GM12892 (cell line): ENCODE measurements around the gene SLCO2A1.

Experiments used
- DNase-seq: peaks from one replicate; pipeline ENCODE4 v3.0.0; 2011; ENCODE audit not compliant: insufficient read length
- FAIRE-seq: peaks from 2 replicates; lab custom pipeline; 2011; peaks lifted over from hg19 to GRCh38; lab: Jason Lieb, UNC
- POLR2A ChIP-seq: IDR thresholded peaks from 2 replicates; pipeline ENCODE4 v1.6.1; 2011; ENCODE audit warnings: low read depth, low read length, control low read depth
- POLR2AphosphoS5 ChIP-seq: IDR thresholded peaks from 2 replicates; pipeline ENCODE4 v1.6.1; 2011; ENCODE audit warnings: low read depth, low read length, control low read depth
- TAF1 ChIP-seq: IDR thresholded peaks from 2 replicates; pipeline ENCODE4 v1.6.1; 2011; ENCODE audit warnings: low read depth, mild to moderate bottlenecking, control low read depth, low read length, borderline replicate concordance

Gene SLCO2A1

DNA sequence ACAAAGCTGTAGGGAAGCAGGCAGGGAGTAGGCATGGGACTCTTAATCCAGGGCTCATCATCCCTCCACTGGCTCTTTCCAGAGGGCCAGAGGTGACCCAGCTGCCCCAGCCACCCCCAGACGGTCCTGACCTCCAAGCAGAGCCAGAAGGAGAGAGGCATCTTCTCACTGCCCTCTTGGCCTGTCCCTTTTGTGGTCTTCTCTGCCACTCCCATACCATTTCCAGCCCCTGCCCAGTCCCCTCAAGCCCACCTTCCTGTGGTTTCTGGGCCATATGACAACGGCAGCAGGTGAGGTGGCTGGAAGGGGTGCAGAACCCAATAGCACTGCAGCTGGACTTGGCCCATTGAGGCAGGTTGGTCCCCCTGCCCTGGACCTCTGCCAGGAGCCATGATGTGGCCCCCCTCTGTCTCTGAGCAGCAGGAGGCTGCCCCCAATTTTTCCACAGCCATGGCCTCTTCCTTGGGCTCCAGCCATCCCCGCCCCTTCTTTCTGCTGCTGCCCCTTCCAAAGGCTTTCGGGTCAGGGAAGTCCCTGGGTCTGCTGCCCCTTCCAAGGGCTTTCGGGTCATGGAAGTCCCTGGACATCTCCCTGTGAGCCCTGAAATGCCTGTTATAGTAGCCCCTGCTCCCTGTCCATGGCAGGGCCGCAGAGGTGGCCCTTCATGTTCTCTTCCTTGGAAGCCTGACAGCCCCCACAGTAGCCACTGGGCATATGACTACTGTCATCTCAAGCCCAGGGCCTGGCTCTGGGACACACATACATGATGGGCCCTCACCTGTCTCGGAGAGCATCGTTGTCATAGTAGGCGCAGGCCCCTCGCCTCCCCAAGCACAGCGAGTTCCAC, 94.5 kb downstream of the SLCO2A1 start:
- no peak for FAIRE-seq
- DNase-seq: no peak
- TF ChIP-seq POLR2A: no peak
- TF ChIP-seq TAF1: no peak
- TF ChIP-seq POLR2AphosphoS5: no peak

DNA sequence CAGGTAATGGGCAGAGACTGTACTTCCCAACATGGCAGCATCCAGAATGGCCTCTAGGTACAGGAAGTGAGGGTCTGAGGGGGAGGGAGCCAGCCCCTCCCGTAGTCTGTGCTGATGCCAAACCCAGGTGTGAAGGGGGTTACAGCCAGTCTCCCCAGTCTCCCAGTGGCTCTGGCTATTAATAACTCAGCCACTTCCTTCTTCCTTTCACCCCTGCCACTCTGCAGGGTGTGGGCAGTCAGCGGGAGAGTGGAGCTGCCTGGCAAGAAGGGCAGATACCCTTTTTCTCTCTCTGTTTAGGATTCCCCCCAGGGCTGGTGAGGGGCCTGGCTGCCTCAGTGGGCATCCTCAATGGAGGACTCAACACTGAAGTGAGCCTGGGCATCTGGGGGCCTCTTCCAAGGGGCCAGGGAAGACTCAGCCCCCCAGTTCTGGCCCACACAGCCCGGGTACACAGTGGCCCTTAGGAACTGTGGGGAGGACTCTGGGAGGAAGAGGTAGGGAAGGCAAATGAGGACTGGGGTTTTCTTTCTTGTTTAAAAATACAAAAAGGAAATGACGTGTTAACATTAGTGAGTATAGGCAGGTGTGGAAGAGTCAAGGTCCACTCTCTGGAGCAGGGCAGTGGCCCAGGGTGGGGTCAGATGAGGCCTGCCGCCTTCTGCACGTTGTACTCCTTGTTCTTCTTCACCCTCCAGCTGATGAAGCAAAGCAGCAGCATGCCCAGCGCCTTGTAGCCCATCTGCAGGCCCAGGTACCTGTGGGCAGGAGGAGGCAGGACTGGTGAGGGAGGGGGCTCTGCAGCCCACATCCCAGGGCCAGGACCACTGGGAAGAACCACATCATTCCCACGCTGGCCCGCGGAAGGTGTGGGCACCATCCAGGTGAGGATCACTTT, 95.4 kb downstream of the SLCO2A1 start:
- no peak for FAIRE-seq
- DNase-seq: no peak
- TF ChIP-seq POLR2AphosphoS5: no peak
- TF ChIP-seq POLR2A: no peak
- TF ChIP-seq TAF1: no peak

GRCh38 chr3:133933097-133934024, 96.4 kb downstream of the SLCO2A1 start:
- DNase-seq (no peak), FAIRE-seq (no peak)
- TF ChIP-seq POLR2A: no peak

DNA sequence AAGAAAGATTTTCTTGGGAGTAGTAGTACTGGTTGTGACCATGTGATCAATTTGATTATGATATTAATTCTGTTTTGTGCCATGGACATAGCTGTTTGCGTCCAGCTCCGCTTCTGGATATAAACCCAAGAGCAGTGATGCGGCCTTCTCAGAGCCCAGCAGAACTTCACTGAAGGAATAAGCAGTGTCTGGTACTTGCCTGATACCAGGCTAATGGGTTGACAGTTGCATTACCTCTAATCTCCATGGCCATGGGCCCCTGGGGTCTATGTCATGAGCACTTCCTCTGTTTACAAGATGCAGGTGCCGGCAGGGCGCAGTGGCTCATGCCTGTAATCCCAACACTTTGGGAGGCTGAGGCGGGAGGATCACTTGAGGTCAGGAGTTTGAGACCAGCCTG, 97.7 kb downstream of the SLCO2A1 start:
- no peak for TF ChIP-seq POLR2A
- no peak for TF ChIP-seq TAF1
- no peak for TF ChIP-seq POLR2AphosphoS5
- FAIRE-seq (no peak), DNase-seq (no peak)

DNA sequence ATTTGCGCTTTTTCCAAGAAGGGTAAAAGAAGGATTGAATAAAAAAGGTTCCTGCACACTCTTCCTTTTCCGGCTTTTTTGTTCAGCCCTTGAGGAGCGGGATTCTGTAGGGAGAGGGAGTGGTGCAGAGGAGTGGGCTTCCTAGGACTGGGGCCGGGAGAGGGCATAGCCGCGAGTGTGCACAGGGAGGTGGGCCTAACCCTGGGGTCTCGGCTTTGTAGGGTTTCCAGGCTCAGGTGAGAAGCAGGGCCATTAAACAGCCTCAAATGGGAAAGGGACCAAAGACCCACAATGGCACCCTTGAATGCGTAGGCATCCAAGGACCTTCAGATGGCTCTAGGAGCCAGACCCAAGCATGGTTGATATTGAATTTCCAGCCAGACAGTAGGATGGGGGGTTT, 98.6 kb downstream of the SLCO2A1 start:
- no peak for FAIRE-seq
- TF ChIP-seq POLR2AphosphoS5 (no peak), POLR2A (no peak), TAF1 (no peak)
- no peak for DNase-seq

DNA sequence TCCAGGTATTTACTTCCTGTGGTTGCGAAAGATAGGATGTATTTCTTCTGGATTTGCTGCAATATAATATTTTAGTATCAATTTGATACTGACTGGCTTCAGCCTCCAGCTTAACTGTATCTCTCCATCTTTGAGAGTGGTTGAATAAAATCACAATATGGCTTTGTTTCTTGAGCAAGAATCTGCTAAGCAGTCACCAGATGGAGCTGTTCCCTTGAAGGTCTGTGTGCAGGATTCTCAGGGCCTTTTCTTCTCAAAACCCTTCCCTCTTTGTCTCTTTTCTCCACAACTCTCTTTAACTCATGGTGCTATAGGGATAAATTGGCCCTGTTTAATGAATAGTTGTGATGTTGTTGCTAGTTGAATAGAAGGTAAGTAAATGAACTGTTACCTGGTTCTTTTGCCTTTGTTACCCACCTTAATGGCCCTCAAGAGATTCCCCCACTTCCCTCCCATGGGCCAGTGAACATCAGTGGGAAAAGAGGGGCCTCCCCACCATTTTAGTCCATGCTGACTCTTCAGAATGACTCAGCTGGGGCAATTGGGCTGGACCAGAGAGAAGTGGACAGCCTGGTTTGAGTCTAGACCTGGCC, 99.3 kb downstream of the SLCO2A1 start:
- DNase-seq (no peak), FAIRE-seq (peak; percentile 62)
- TF ChIP-seq POLR2AphosphoS5: no peak
- no peak for TF ChIP-seq TAF1
- no peak for TF ChIP-seq POLR2A

DNA sequence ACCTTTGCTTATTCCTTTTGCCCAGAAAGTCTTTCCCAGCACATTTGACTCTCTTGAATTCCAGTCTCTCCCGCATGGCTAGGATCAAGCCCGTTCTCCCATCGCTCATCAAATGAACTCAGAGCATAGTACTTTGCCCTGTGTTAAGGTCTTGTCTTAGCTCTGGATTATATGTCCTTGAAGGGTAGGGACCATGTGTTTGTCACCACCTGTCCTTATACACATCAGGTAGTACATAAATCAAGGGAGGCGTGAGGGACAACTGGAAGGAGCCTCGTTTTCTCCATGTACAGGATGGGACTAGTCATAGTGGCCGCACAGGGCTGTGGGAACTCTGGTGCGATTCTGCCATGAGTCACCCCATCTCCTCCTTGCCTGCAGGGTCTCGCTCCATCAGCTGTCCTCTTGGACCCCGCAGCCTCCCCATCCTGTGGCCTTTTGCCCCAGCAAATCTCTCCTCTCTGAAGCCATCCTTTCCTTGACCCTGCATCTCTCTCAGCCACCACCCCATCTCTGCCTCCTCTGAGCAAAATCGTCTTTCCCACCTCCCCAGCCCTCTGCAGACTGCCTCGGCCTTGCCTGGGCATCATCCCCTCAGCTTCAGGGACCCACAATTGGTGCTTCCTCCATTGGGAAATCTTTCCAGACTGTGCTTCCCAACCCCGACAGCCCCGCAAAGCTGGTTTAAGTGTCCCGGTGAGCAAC, 100.7 kb downstream of the SLCO2A1 start:
- FAIRE-seq (no peak), DNase-seq (no peak)
- TF ChIP-seq TAF1 (no peak), POLR2AphosphoS5 (no peak), POLR2A (no peak)

DNA sequence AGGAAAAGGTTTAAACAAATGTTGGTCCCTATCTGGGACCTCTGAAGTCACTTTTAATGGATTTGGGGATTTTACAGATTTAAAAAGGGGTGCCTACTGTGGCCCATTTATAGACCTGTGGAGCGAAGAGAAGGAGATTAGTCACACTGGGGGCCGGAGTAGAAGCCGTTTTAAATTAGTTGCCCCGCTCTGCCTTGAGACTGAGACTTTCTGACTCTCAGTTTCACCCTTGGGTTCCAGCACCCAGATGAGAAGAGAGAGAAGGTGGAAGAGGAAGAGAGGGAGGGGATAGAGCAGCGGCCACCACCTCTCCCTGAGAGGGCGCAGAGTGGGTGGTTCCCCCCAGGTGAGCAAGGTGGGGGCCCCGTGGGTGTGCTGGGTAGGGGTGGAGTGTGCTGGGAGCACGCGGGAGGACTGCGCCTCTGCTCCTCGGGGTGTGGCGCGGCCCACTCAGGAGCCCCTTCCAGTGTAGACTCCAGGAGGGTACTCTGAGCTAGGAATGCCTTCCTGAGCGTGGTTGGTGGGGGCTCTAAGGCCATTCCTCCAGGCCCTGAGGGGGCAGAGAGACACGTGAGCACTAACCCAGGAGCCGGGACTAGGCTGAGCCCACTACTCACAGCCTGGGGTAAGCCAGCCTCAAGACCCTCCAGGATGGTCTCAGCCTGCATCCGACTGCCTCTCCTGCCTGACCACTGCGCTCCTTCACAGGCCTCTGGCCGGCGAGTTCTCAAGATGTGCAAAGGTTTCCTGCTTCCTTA, 101.4 kb downstream of the SLCO2A1 start:
- peak; percentile 56 for FAIRE-seq
- no peak for DNase-seq
- TF ChIP-seq TAF1 (no peak), POLR2AphosphoS5 (no peak), POLR2A (no peak)

DNA sequence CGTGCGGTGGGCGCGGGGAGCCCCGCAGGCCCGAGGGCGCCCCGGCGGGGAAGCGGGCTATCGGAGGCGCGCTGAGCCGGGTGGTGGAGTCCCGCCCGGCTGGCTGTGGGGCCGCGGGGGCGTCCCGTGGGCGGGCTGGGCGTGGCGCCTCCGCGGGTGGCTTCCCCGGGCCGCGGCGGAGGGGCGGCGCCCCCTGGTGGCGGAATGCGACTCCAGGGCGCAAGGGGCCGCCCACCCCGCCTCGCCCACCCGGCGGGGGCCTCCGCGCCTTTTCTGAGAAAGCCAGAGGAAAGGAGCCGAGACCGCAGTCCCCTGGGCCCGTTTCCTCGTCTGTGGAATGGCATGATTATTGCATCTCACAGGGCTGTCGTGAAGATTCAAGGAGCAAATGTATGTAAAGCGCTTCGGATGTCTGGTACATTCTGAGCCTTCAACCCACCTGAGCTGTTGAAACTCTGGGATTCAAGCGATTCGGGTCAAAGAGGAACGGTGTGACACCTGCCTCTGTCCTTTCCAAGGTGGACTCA, 102.1 kb downstream of the SLCO2A1 start:
- DNase-seq (peak; percentile 88), FAIRE-seq (peak; percentile 92)
- TF ChIP-seq TAF1: no peak
- TF ChIP-seq POLR2AphosphoS5: no peak
- TF ChIP-seq POLR2A: no peak
